ENCODE data around the gene VWC2. TPM values are rescaled to one million over a fixed set of nuclear protein-coding genes. Genes with fewer than 3 reads are reported as not detected.

The VWC2 gene
- total and polyA plus RNA-seq, 2 of the 8 experiments (the other 6 are each of a cell fraction or from before 2014, with no cell fraction given) = 0.24 to 0.30 TPM

DNA sequence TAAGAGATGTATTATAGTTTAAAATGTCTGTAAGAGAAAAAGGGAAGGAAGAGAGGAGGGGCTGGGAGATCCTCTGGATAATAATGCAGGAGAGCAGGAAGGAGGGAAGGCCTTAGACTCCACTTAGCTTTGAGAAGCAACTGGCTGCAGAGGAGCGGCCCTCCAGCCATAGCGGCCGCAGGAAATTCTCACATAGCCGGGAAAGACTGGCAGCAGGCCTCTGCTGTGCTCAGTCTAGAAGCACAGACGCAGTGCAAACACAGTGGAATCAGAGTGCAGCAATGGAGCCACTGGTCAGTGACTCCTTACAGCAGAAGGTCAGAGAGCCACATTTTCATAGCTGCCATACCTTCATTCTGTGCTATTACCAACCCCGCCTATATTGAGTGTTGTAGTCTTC lies 153.3 kb downstream of the VWC2 start:
- WGBS, 2 experiments (ENCODE audit: extremely low coverage in 1 of 2, insufficient coverage in 1 of 2, insufficient read length in 1 of 2, insufficient replicate concordance in 2 of 2, low coverage in 1 of 2, low lambda C conversion rate in 2 of 2, missing lambda C conversion rate in 1 of 2) = 95% methylated on average over 6 of the region's 6 CpGs; no CpG with 5 or more reads in 1 of the 2 experiments
- Histone ChIP-seq H4K8ac (ENCODE audit: extremely low read depth, insufficient read depth, low read length) (no peak overlapping the region), H3K23ac (ENCODE audit: insufficient read length) (no peak overlapping the region), H3K9ac (replicated peaks in 1 of 4; ENCODE audit: extremely low read depth in 1 of 4, low read depth in 3 of 4, low read length in 3 of 4) (no peak overlapping the region), H3K23me2 (ENCODE audit: low read depth, low read length) (no peaks in the 10 kb centered on the region), H2BK5ac (ENCODE audit: low read depth, low read length) (no peak overlapping the region), H3K4me1 (replicated peaks in 1 of 4; ENCODE audit: control insufficient read depth in 3 of 4, insufficient read depth in 4 of 4, low read length in 3 of 4) (no peaks in the 10 kb centered on the region), H3K4me2 (ENCODE audit: insufficient read depth in 1 of 2, low read depth in 2 of 2, low read length in 2 of 2) (no peak overlapping the region), H3K36me3 (ENCODE audit: control insufficient read depth in 2 of 4, insufficient read depth in 4 of 4, low read length in 3 of 4) (no peaks in the 10 kb centered on the region; a peak in 1 of 8 replicates), H3K79me1 (ENCODE audit: low read depth, low read length) (no peaks in the 10 kb centered on the region), H2AK5ac (ENCODE audit: low read depth, low read length) (no peak overlapping the region), H4K5ac (ENCODE audit: insufficient read length, low read depth, low read length) (no peak overlapping the region), H3K9me3 (ENCODE audit: insufficient read depth in 2 of 2, low read depth in 1 of 2, low read length in 1 of 2) (peaks cover 14 to 16% of the 10 kb centered on the region in 2 experiments), H3K14ac (ENCODE audit: insufficient read length) (no peak overlapping the region), H3K79me2 (ENCODE audit: control insufficient read depth in 1 of 2, insufficient read depth in 2 of 2, low read length in 2 of 2) (no peaks in the 10 kb centered on the region), H3K56ac (replicated peaks; ENCODE audit: insufficient read length, low read depth, low read length) (no peak overlapping the region), H2BK20ac (ENCODE audit: low read length) (no peak overlapping the region), H4K91ac (replicated peaks; ENCODE audit: insufficient read length, low read length) (no peak overlapping the region), H3K27me3 (replicated peaks in 1 of 4; ENCODE audit: control insufficient read depth in 3 of 4, extremely low read depth in 1 of 4, insufficient read depth in 3 of 4, low read length in 3 of 4) (no peaks in the 10 kb centered on the region), H2BK120ac (replicated peaks; ENCODE audit: low read depth, low read length) (no peak overlapping the region), H3K4ac (replicated peaks; ENCODE audit: insufficient read length, low read depth, low read length) (no peak overlapping the region), H3K4me3 (ENCODE audit: extremely low read depth in 1 of 4, insufficient read depth in 2 of 4, low read depth in 3 of 4, low read length in 4 of 4) (no peak overlapping the region), H3K18ac (ENCODE audit: extremely low read depth, low read length) (no peak overlapping the region), H2AFZ (ENCODE audit: low read length) (no peak overlapping the region), H2BK15ac (ENCODE audit: low read length) (no peak overlapping the region), H4K20me1 (replicated peaks in 1 of 2; ENCODE audit: control insufficient read depth in 1 of 2, insufficient read depth in 2 of 2, low read length in 2 of 2) (no peaks in the 10 kb centered on the region), H2BK12ac (ENCODE audit: low read depth, low read length) (no peak overlapping the region), H3K27ac (ENCODE audit: low read depth, low read length) (no peak overlapping the region)
- POLR2A ChIA-PET (ENCODE audit: partially characterized antibody) = no interaction called here
- CTCF ChIA-PET (ENCODE audit: partially characterized antibody) = no interaction called here
- DNase-seq (ENCODE audit: low read depth in 1 of 2, low spot score in 2 of 2) (no peak), FAIRE-seq (no peak)
- no peak for TF ChIP-seq USF2 (IDR thresholded peaks at IDR 0.05; ENCODE audit: low read length)
- TF ChIP-seq RFX5 (IDR thresholded peaks at IDR 0.05; ENCODE audit: borderline replicate concordance, low read depth, low read length) = no peak
- no peak for TF ChIP-seq BRCA1 (IDR thresholded peaks at IDR 0.05; ENCODE audit: low read depth, low read length)
- no peak for TF ChIP-seq KDM4A (IDR thresholded peaks at IDR 0.05; ENCODE audit: low read depth, low read length, severe bottlenecking)
- no peak for TF ChIP-seq KDM5A (IDR thresholded peaks at IDR 0.05; ENCODE audit: low read length)
- TF ChIP-seq, protein P1, sequence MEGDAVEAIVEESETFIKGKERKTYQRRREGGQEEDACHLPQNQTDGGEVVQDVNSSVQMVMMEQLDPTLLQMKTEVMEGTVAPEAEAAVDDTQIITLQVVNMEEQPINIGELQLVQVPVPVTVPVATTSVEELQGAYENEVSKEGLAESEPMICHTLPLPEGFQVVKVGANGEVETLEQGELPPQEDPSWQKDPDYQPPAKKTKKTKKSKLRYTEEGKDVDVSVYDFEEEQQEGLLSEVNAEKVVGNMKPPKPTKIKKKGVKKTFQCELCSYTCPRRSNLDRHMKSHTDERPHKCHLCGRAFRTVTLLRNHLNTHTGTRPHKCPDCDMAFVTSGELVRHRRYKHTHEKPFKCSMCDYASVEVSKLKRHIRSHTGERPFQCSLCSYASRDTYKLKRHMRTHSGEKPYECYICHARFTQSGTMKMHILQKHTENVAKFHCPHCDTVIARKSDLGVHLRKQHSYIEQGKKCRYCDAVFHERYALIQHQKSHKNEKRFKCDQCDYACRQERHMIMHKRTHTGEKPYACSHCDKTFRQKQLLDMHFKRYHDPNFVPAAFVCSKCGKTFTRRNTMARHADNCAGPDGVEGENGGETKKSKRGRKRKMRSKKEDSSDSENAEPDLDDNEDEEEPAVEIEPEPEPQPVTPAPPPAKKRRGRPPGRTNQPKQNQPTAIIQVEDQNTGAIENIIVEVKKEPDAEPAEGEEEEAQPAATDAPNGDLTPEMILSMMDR (IDR thresholded peaks at IDR 0.05; ENCODE audit: control extremely low read depth in 1 of 3, insufficient read depth in 1 of 3, low read depth in 1 of 3, low read length in 3 of 3) = no peak
- TF ChIP-seq TAF1 (IDR thresholded peaks at IDR 0.05; ENCODE audit: low read depth, low read length) = no peak

All from H1 (cell line).